ENCODE data around the gene UBXN7.
"Not testable (repeated sequence)": the region's sequence is repeated elsewhere in the genome, so short reads cannot be mapped to it uniquely, and the experiment has no call there.

Gene UBXN7, protein sequence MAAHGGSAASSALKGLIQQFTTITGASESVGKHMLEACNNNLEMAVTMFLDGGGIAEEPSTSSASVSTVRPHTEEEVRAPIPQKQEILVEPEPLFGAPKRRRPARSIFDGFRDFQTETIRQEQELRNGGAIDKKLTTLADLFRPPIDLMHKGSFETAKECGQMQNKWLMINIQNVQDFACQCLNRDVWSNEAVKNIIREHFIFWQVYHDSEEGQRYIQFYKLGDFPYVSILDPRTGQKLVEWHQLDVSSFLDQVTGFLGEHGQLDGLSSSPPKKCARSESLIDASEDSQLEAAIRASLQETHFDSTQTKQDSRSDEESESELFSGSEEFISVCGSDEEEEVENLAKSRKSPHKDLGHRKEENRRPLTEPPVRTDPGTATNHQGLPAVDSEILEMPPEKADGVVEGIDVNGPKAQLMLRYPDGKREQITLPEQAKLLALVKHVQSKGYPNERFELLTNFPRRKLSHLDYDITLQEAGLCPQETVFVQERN

DNA sequence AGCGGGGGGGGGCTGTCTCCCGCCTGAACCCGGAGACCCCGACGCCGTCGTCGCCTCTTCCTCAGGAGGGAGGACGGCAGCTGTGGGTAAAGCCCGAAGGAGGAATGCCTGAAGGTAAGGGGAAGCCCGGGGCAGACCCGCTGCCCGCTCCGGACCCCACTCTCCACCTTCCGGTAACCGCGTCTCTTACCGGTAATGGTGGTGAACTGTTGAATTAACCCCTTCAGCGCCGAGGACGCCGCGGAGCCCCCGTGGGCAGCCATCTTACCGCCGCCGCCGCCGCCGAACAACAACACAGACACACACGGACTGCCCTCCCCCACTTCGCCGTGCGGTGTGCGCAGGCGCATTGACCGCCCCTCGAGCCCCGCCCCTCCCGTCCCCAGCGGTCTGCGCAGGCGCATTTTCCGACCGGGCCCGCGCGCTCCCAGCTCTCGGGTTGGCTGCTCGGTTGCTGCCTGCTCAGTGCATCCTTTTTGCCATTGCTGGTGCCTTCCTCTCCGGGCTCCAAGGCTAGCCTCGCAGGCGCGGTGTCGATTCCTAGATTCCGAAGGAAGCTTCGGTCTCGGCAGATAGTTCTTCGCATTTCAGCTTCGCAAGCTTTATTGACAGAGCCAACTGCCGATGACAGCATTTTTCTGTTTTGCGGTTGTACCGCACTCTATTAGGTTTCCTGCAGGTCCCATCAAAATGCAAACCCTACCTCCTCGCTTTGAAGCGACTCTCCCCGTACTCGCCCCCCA is at the start of gene UBXN7:
UBXN7 (minus strand) TSS at position 291 of the 743 bp plus-strand sequence; CDS start at position 263, 28 bp downstream.
- peak; percentile 92 for DNase-seq

DNA sequence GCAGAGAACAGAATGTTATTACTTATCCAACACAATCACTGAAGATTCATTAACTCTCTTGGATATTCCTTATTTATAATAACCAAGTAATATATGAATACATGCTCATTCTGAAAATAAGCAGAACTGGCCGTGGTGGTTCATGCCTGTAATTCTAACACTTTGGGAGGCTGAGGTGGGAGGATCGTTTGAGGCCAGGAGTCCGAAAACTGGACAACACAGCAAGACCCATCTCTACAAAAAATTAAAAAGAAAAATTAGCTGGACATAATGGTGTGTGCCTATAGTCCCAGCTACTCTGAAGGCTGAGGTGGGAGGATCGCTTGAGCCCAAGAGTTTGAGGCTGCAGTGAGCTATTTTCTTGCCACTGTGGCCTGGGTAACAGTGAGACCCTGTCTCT is 45.5 kb upstream of the UBXN7 start:
- DNase-seq: no peak

DNA sequence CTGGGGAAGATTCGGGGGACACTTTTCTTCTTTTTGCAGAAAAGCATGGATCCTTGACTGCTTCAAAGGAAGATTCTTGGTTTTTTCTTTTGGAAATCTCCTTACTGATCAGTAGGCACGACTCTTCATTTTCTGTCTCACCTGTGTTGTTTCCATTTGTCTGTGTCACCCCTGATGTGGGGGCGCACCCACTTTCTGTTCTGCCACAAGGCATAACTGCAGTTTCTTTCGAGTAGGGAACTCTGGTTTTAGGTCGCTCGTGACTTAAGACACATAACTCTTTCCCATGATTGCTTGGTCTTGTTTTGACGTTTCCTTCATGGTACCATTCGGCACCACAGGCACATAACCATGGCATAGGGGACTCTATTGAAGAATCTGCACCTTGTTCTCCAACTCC is 40.1 kb upstream of the UBXN7 start:
- DNase-seq: no peak

DNA sequence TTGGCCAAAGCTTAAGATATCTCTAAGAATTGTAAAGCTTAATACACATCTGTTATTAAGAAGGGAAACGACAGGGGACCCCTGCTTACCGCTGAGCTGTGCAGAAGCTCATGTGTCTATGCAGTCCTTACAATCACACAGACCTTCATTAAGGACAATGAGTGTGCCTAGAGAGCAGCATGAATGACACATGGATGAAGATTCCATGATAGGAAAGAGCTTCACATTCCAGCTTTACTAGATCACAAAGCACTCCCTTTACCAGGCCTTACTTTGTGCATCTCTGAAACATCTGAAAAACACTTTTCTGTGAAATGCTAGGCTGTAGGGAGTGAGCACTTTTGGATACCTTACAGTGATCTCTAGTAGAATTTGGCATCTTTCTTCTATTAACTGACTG is 39.3 kb upstream of the UBXN7 start:
- DNase-seq: no peak

DNA sequence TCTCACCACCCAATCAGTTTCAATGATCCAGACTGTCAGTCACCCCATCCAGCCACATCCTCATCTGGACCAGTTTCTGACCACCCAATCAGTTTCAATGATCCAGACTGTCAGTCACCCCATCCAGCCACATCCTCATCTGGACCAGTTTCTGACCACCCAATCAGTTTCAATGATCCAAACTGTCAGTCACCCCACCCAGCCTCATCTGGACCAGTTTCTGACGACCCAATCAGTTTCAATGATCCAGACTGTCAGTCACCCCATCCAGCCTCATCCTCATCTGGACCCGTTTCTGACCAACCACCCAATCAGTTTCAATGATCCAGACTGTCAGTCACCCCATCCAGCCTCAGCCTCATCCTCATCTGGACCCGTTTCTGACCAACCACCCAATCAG is 38.0 kb upstream of the UBXN7 start:
- not testable (repeated sequence) for DNase-seq

DNA sequence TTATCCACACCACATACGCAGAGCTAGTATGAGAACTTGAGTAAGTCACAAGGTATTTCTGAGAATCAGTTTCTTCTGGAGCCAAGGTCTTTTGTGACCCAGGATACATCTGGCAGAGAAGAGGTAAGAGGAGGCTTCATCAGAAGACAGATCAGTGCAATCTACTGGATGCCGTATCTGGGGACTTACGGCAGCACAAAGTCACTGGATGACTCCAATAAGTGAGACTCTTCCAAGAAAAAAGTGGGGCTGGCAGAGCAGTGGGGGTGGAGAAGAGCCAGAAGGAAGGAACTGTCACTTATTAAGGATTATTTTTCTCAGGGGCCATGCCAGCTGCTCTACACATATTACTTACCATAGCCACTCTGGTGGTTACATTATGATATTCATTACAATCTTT is 31.6 kb upstream of the UBXN7 start:
- no peak for DNase-seq

DNA sequence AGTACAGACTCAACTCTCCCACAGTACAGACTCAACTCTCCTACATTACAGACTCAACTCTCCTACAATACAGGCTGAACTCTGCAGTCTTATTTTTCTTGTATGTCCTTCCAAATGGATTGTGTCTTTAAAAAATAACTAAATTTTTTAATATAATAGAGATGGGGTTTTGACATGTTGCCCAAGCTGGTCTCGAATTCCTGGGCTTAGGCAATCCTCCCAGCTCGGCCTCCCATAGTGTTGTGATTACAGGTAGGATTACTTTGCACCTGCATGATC is 31.2 kb upstream of the UBXN7 start:
- no peak for DNase-seq

DNA sequence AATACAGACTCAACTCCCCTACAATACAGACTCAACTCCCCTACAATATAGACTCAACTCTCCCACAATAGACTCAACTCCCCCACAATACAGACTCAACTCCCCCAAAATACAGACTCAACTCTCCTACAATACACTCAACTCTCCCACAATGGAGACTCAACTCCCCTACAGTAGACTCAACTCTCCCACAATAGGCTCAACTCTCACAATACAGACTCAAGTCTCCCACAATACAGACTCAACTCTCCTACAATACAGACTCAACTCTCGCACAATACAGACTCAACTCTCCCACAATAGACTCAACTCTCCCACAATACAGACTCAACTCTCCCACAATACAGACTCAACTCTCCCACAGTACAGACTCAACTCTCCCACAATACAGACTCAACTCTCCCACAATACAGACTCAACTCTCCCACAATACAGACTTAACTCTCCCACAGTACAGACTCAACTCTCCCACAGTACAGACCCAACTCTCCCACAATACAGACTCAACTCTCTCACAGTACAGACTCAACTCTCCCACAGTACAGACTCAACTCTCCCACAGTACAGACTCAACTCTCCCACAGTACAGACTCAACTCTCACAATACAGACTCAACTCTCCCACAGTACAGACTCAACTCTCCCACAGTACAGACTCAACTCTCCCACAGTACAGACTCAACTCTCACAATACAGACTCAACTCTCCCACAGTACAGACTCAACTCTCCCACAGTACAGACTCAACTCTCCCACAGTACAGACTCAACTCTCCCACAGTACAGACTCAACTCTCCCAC is 30.7 kb upstream of the UBXN7 start:
- DNase-seq: not testable (repeated sequence)

DNA sequence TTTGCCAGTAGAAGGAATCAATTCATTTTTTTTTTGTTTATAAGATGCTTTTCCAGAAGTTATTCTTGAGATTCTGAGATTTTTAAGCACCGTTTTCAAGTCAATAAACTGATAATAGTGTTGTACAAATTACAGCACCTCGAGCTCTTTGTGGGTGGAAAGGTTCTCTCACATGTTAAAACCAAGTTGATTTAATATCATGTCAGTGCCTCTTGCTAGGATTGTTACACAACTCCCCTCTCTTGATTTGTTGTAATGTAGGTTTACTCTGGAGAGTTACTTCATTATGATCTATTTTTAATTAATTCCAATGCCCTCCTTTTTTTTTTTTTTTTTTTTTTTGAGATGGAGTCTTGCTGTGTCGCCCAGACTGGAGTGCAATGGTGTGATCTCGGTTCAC is 25.8 kb upstream of the UBXN7 start:
- DNase-seq: no peak

DNA sequence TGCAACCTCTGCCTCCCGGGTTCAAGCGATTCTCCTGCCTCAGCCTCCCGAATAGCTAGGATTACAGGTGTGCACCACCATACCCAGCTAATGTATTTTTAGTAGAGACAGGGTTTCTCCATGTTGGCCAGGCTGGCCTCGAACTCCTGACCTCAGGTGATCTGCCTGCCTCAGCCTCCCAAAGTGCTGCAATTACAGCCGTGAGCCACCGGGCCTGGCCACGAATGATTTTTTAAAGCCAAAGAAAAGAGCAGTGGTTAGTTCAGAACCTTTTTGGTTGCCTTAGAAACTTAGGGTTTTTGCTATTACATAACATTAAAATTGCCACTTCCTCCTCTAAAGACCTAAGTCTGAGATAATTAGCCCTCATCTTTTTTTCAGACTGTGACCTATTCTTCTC is 25.2 kb upstream of the UBXN7 start:
- DNase-seq: peak; percentile 12

DNA sequence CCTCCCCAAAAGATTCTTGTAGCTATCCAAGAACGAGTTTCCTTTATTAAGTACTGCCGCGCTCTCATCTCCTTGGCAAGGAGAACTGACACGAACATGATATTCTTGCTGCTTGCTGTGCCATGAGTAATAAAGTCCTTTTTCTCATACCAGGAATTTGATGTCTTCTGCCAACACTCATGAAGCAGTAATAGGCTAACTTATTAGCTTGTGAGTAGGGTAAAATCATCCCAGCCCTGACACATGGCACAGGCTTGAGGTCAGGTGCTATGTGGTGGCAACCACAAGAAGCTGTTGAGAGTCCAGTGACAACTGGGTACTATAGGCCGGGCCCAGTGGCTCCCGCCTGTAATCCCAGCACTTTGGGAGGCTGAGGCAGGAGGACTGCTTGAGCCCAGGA is 22.7 kb upstream of the UBXN7 start:
- DNase-seq: no peak

DNA sequence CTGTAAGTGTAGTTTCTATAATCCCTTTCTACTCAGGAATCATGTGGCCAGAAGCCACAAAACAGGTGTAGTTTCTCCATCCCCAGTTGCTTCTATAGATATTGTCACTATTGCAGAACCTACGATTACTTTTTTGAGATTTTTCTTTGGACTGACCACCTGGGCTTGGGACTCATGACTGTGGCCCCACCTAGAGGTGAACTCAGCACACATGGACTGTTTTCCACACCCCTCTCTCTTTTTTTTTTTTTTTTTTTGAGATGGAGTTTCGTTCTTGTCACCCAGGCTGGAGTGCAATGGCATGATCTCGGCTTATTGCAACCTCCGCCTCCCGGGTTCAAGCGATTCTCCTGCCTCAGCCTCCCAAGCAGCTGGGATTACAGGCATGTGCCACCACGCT is 13.2 kb upstream of the UBXN7 start:
- peak; percentile 25 for DNase-seq

DNA sequence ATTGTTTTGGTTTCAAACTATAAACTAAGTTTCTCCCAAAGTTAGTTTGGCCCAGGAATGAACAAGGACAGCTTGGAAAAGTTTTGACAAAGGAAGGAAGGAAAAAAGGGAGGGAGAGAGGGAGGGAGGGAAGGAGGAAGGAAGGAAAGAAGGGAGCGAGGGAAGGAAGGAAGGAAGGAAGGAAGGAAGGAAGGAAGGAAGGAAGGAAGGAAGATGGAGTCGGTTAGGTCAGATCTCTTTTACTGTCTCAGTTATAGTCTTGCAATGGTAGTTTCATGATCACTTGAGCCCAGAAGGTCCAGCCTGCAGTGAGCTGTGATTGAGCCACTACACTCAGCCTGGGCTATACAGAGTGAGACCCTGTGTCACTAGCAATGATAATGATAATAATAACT is 12.3 kb upstream of the UBXN7 start:
- no peak for DNase-seq

DNA sequence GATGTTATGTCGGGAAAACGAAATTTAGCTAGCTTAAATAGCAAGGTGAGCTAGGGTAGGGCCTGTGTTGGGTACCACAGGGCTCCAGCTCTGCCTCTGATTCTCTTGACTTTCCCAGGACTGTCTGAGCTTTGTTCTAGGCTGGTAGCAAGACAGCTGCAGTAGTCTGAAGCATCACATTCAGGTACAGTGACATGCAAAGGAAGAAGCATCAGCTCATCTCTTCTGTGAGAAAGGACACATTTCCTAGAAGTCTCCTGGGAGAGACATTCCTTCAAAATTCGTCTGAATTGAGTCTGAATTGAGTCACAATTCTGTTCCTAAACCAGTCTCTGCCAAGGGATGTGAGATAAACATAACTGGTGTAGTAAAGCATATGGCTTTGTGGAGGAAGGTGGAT is 8.5 kb upstream of the UBXN7 start:
- no peak for DNase-seq

DNA sequence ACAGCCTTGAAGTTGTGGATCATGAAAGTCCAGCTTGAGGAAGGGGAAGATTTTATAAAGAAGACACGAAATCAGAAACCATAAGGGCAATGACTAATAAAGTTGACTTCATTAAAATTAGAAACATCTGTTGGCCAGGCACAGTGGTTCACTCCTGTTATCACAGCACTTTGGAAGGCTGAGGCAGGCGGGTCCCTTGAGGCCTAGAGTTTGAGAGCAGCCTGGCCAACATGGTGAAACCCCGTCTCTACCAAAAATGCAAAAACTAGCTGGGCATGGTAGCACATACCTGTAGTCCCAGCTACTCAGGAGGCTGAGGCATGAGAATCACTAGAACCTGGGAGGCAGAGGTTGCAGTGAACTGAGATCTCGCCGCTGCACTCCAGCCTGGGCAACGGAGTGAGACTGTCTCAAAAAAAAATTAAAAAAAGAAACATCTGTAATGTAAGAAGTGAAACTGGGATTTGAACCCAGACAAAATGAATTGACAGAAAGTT is 7.9 kb upstream of the UBXN7 start:
- no peak for DNase-seq

DNA sequence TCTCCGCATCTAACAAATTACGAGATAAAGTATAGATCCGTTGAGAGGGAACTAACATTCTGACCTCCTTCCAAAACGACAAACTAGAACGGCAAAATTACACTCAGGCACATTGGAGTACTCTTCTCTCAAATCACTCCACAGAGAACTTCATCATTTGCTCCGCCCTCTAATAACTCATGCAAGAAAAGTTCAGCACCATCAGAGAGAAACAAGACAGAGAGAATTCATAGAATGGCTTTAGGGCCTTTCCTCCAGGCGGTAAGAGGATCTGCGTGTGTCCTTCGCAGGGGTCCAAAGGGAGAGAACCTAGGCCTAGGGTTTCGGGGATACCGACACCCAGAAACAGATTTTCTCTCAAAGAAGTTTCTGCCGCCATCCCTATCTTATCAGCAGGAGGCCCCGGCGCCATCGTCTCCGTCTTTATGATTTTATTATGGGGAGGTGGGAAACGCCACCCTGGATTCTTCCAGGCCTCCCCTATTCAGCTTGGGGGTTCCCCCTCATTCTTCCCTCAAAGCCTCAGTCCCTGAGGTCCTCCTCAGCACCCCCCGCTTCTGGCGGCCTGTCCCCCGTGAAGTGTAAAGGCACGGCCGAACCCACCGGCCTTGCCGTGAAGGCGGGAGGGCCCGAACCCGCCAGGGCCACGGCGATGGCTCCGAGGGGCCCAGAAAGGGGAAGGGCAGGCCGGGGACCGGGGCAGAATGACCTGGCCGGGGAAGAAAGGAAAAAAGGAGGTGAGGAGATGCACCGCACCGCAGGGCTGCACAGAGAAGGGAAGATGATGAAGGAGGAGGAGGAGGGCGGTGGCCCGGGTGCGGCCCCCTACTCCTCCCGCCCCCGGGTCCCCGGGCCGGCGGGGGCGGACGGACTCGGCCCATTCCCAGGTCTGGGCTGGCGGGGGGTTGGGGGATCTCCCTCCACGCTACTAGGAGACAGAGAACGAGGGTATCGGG is 768 bp downstream of the UBXN7 start:
- DNase-seq: peak; percentile 58

DNA sequence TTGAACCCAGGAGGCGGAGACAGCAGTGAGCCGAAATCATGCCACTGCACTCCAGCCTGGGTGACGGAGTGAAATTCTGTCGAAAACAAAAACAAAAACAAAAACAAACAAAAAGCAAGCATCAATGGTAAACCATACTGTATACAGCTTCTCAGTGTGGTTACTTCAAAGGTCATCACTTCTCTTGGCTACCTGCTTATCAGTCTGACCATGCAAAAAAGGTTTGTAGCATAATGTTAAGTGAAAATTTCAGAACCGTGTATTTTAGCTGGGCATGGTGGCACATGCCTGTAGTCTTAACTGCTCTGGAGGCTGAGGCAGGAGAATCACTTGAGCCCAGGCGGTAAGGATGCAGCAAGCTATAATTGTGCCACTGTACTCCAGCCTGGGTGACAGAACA is 4.2 kb downstream of the UBXN7 start:
- no peak for DNase-seq

DNA sequence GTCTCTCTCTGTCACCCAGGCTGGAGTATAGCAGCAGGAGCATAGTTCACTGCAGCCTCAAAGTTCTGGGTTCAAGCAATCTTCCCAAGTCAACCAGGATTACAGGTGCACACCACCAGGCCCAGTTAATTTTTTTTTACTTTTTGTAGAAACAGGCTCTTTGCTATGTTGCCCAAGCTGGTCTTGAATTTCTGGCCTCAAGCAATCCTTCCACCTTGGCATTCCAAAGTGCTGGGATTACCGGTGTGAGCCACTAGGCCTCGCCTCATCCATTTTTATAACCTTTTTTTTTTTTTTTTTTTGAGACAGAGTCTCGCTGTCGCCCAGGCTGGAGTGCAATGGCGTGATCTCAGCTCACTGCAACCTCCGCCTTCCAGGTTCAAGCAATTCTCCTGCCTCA is 7.8 kb downstream of the UBXN7 start:
- not testable (repeated sequence) for DNase-seq

DNA sequence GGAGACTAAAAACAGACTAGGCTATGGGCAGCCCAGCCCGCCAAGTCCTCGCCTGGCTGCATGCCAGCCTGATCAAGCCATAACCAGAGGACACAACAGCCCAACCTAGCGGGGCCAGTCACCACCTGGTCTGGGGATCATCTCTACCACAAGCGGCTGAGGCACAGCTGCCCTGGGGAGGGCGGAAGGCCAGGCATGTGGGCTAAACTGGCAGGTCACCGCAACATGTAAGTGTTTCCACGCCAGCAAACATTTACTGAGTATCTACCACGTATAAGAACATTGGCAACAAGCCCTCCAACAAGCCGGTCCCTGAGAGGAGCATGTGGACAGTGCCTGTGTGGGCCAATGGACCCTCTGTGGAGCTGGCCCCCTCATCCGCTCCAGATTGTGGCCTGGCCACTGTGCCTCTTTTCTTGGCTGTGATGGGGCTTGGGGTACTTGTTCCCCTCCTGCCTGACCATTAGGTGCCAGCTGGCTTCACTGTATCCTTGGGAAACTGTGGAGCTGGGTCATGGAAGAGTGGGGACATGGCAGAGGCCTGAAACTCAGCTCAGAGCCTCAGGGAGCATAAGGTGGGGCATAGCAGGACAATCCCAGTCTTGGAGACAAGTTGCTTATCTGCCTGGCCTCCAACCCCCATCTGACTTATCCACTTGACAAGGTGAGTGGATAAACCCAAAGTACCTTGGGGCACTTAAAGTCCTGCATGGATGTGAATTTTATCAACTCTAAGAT is 9.0 kb downstream of the UBXN7 start:
- peak; percentile 77 for DNase-seq

DNA sequence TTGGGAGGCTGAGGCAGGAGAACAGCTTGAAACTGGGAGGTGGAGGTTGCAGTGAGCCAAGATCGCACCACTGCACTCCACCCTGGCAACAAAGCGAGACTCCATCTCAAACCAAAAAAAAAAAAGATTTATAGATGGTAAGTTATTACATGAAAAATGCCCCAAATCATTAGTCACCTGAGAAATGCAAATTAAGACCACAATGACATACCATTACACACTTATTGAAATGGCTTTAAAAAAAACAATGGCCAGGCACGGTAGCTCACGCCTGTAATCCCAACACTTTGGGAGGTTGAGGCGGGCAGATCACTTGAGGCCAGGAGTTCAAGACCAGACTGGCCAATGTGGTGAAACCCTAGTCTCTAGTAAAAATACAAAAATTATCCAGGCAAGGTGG is 10.6 kb downstream of the UBXN7 start:
- DNase-seq: not testable (repeated sequence)

DNA sequence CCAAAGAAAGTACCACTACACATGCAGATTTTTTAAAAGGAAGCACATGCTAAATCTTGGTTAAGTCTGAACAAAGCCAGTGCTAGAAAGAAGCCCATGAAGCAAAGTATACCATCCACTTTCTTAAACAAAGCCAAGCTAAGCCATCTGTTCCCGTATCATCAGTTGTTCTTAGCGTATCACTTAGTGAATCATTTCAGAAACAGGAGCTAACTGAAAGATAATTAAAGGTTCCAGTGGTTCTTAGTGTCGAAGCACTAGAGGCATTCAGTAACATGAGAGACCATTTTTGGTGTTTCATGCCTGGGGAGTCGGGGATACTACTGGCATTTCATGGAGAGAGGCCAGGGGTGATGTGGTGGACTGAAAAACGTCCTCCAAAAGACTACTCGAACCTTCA is 12.8 kb downstream of the UBXN7 start:
- DNase-seq: no peak

DNA sequence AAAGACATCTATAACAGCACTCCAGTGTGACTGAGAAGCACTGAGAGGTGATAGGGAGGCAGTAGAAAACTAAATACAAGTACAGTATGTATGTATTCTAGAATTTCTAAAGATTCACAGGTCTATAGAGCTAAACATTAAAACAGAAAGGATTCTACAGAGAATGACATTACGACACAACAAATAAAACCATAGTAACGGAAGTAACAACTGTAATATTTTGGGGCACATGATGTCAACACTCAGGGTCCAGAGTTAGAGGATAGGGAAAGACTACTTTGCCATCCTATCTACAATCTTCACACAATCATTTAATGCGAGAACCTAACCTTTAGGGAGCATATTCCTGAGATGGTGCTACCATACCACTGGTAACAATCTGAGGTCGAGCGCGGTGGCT is 13.6 kb downstream of the UBXN7 start:
- no peak for DNase-seq
